Measurements from ENCODE around the gene ADAMTS17. TPM values are rescaled to one million over a fixed set of nuclear protein-coding genes. Genes with fewer than 3 reads are reported as not detected.

Gene ADAMTS17
- 0.17 and 0.33 TPM in 2 replicates for total RNA-seq

GRCh38 chr15:100341750-100342560 lies at the start of gene ADAMTS17:
TSS of gene ADAMTS17 (minus strand) at chr15:100341975. CDS start at chr15:100341899, 76 bp downstream.

Other genes with a start within 250 kb of the ADAMTS17 start
- not detected in 2 replicates for gene CERS3, start 187.0 kb upstream of the ADAMTS17 start, total RNA-seq

Data from dermis lymphatic vessel endothelial cell (primary cell).